Measurements from ENCODE around the gene ADCY4.

The ADCY4 gene

GRCh38 chr14:24292118-24292807, 42.6 kb downstream of the ADCY4 start:
- WGBS, 2 donors (ENCODE audit: extremely low coverage in 2 of 2, insufficient read length in 2 of 2, insufficient replicate concordance in 1 of 2): no CpG with 5 or more reads among the region's 11 CpGs
- no peaks in the 10 kb centered on the region for H3K79me1 ChIP-seq (ENCODE audit: low read depth, low read length)
- H4K91ac ChIP-seq (ENCODE audit: low read depth, low read length, poor library complexity): no peak overlapping the region
- H2BK120ac ChIP-seq (ENCODE audit: low read depth, low read length): no peak overlapping the region
- H3K9ac ChIP-seq (ENCODE audit: low read depth, low read length, poor library complexity): peak overlapping the region; percentile 32
- no peaks in the 10 kb centered on the region for H3K9me3 ChIP-seq (replicated peaks in 1 of 2; ENCODE audit: control insufficient read depth in 2 of 2, insufficient read depth in 1 of 2, low read depth in 1 of 2, low read length in 2 of 2)
- no peak overlapping the region for H2BK5ac ChIP-seq (ENCODE audit: low read length)
- H2BK12ac ChIP-seq (ENCODE audit: low read length): no peak overlapping the region
- H3K4me2 ChIP-seq (ENCODE audit: insufficient read depth, low read length, poor library complexity, severe bottlenecking): no peak overlapping the region
- no peaks in the 10 kb centered on the region for H3K27me3 ChIP-seq (ENCODE audit: control insufficient read depth in 3 of 3, insufficient read depth in 3 of 3, low read depth in 1 of 3, low read length in 3 of 3)
- DNase-seq (ENCODE audit: low spot score): no peak
- no peak overlapping the region for H3K4me3 ChIP-seq (ENCODE audit: low read length in 2 of 2)
- H3K4ac ChIP-seq (ENCODE audit: low read length): no peak overlapping the region
- H3K14ac ChIP-seq (ENCODE audit: low read length): no peak overlapping the region
- peak overlapping the region; percentile 58 for H3K23ac ChIP-seq (ENCODE audit: low read depth, low read length, poor library complexity)
- no peak overlapping the region for H2AFZ ChIP-seq (ENCODE audit: low read length)
- no peak overlapping the region for H2AK5ac ChIP-seq (ENCODE audit: low read depth, low read length)
- H3K4me1 ChIP-seq (ENCODE audit: control insufficient read depth in 2 of 2, insufficient read depth in 1 of 2, low read depth in 1 of 2, low read length in 2 of 2): peaks cover 0 to 1% of the 10 kb centered on the region in 2 donors
- H3K18ac ChIP-seq (ENCODE audit: low read length): no peak overlapping the region
- H2BK15ac ChIP-seq (ENCODE audit: low read length): no peak overlapping the region
- H4K8ac ChIP-seq (ENCODE audit: low read depth, low read length): no peak overlapping the region
- H3K36me3 ChIP-seq (replicated peaks in 1 of 2; ENCODE audit: control insufficient read depth in 2 of 2, insufficient read depth in 2 of 2, low read length in 2 of 2): peaks cover 25 to 56% of the 10 kb centered on the region in 2 donors
- H3K27ac ChIP-seq (replicated peaks; ENCODE audit: low read length): no peak overlapping the region

- Histone ChIP-seq H3K4me3 (ENCODE audit: low read length in 2 of 2) (no peak overlapping the region), H2BK5ac (ENCODE audit: low read length) (peak overlapping the region; percentile 57), H2AFZ (ENCODE audit: low read length) (no peak overlapping the region), H3K23ac (ENCODE audit: low read depth, low read length, poor library complexity) (no peak overlapping the region), H3K9ac (ENCODE audit: low read depth, low read length, poor library complexity) (no peak overlapping the region), H3K79me1 (ENCODE audit: low read depth, low read length) (no peaks in the 10 kb centered on the region), H4K8ac (ENCODE audit: low read depth, low read length) (no peak overlapping the region), H3K14ac (ENCODE audit: low read length) (no peak overlapping the region), H3K4me2 (ENCODE audit: insufficient read depth, low read length, poor library complexity, severe bottlenecking) (no peak overlapping the region), H3K18ac (ENCODE audit: low read length) (no peak overlapping the region), H3K27me3 (ENCODE audit: control insufficient read depth in 3 of 3, insufficient read depth in 3 of 3, low read depth in 1 of 3, low read length in 3 of 3) (no peaks in the 10 kb centered on the region), H2BK15ac (ENCODE audit: low read length) (no peak overlapping the region), H4K91ac (ENCODE audit: low read depth, low read length, poor library complexity) (no peak overlapping the region), H3K4me1 (ENCODE audit: control insufficient read depth in 2 of 2, insufficient read depth in 1 of 2, low read depth in 1 of 2, low read length in 2 of 2) (no peaks in the 10 kb centered on the region), H3K4ac (ENCODE audit: low read length) (no peak overlapping the region), H2BK12ac (ENCODE audit: low read length) (no peak overlapping the region), H3K9me3 (replicated peaks in 1 of 2; ENCODE audit: control insufficient read depth in 2 of 2, insufficient read depth in 1 of 2, low read depth in 1 of 2, low read length in 2 of 2) (no peaks in the 10 kb centered on the region), H2AK5ac (ENCODE audit: low read depth, low read length) (no peak overlapping the region), H3K36me3 (replicated peaks in 1 of 2; ENCODE audit: control insufficient read depth in 2 of 2, insufficient read depth in 2 of 2, low read length in 2 of 2) (peaks cover 25 to 56% of the 10 kb centered on the region in 2 donors), H2BK120ac (ENCODE audit: low read depth, low read length) (no peak overlapping the region), H3K27ac (replicated peaks; ENCODE audit: low read length) (no peak overlapping the region)
- DNase-seq (ENCODE audit: low spot score): no peak
- WGBS, 2 donors (ENCODE audit: extremely low coverage in 2 of 2, insufficient read length in 2 of 2, insufficient replicate concordance in 1 of 2): no CpG with 5 or more reads among the region's 3 CpGs
These were observed 43.3 kb downstream of the ADCY4 start for GRCh38 chr14:24291446-24292117.

- no peak overlapping the region for H2BK120ac ChIP-seq (ENCODE audit: low read depth, low read length)
- H4K8ac ChIP-seq (ENCODE audit: low read depth, low read length): no peak overlapping the region
- H2BK15ac ChIP-seq (ENCODE audit: low read length): no peak overlapping the region
- H3K4ac ChIP-seq (ENCODE audit: low read length): no peak overlapping the region
- H2AK5ac ChIP-seq (ENCODE audit: low read depth, low read length): no peak overlapping the region
- no peaks in the 10 kb centered on the region for H3K9me3 ChIP-seq (replicated peaks in 1 of 2; ENCODE audit: control insufficient read depth in 2 of 2, insufficient read depth in 1 of 2, low read depth in 1 of 2, low read length in 2 of 2)
- peak overlapping the region; percentile 49 for H3K23ac ChIP-seq (ENCODE audit: low read depth, low read length, poor library complexity)
- H3K36me3 ChIP-seq (replicated peaks in 1 of 2; ENCODE audit: control insufficient read depth in 2 of 2, insufficient read depth in 2 of 2, low read length in 2 of 2): peaks cover 20 to 47% of the 10 kb centered on the region in 2 donors
- H3K27me3 ChIP-seq (ENCODE audit: control insufficient read depth in 3 of 3, insufficient read depth in 3 of 3, low read depth in 1 of 3, low read length in 3 of 3): no peaks in the 10 kb centered on the region
- no peaks in the 10 kb centered on the region for H3K79me1 ChIP-seq (ENCODE audit: low read depth, low read length)
- H2AFZ ChIP-seq (ENCODE audit: low read length): no peak overlapping the region
- H2BK12ac ChIP-seq (ENCODE audit: low read length): no peak overlapping the region
- no peak overlapping the region for H4K91ac ChIP-seq (ENCODE audit: low read depth, low read length, poor library complexity)
- H3K18ac ChIP-seq (ENCODE audit: low read length): no peak overlapping the region
- H3K4me1 ChIP-seq (ENCODE audit: control insufficient read depth in 2 of 2, insufficient read depth in 1 of 2, low read depth in 1 of 2, low read length in 2 of 2): no peaks in the 10 kb centered on the region
- no peak overlapping the region for H3K4me2 ChIP-seq (ENCODE audit: insufficient read depth, low read length, poor library complexity, severe bottlenecking)
- no CpG with 5 or more reads among the region's 9 CpGs for WGBS, 2 donors (ENCODE audit: extremely low coverage in 2 of 2, insufficient read length in 2 of 2, insufficient replicate concordance in 1 of 2)
- H3K9ac ChIP-seq (ENCODE audit: low read depth, low read length, poor library complexity): no peak overlapping the region
- no peak overlapping the region for H3K27ac ChIP-seq (replicated peaks; ENCODE audit: low read length)
- no peak overlapping the region for H3K4me3 ChIP-seq (ENCODE audit: low read length in 2 of 2)
- DNase-seq (ENCODE audit: low spot score): no peak
- peak overlapping the region; percentile 57 for H2BK5ac ChIP-seq (ENCODE audit: low read length)
- no peak overlapping the region for H3K14ac ChIP-seq (ENCODE audit: low read length)
These were observed 44.1 kb downstream of the ADCY4 start for GRCh38 chr14:24290746-24291145.

- H2BK5ac ChIP-seq (ENCODE audit: low read length): no peak overlapping the region
- H3K79me1 ChIP-seq (ENCODE audit: low read depth, low read length): no peaks in the 10 kb centered on the region
- H3K9ac ChIP-seq (ENCODE audit: low read depth, low read length, poor library complexity): no peak overlapping the region
- no peak overlapping the region for H3K23ac ChIP-seq (ENCODE audit: low read depth, low read length, poor library complexity)
- H3K4me1 ChIP-seq (ENCODE audit: control insufficient read depth in 2 of 2, insufficient read depth in 1 of 2, low read depth in 1 of 2, low read length in 2 of 2): peaks cover 0 to 2% of the 10 kb centered on the region in 2 donors
- no peak overlapping the region for H2AFZ ChIP-seq (ENCODE audit: low read length)
- no peak overlapping the region for H3K14ac ChIP-seq (ENCODE audit: low read length)
- no peak overlapping the region for H3K4ac ChIP-seq (ENCODE audit: low read length)
- H4K8ac ChIP-seq (ENCODE audit: low read depth, low read length): no peak overlapping the region
- H3K36me3 ChIP-seq (replicated peaks in 1 of 2; ENCODE audit: control insufficient read depth in 2 of 2, insufficient read depth in 2 of 2, low read length in 2 of 2): peaks cover 19 to 38% of the 10 kb centered on the region in 2 donors
- no peak overlapping the region for H2BK12ac ChIP-seq (ENCODE audit: low read length)
- no peak overlapping the region for H2AK5ac ChIP-seq (ENCODE audit: low read depth, low read length)
- no peak for DNase-seq (ENCODE audit: low spot score)
- no peak overlapping the region for H3K4me3 ChIP-seq (ENCODE audit: low read length in 2 of 2)
- no peak overlapping the region for H4K91ac ChIP-seq (ENCODE audit: low read depth, low read length, poor library complexity)
- no peak overlapping the region for H3K4me2 ChIP-seq (ENCODE audit: insufficient read depth, low read length, poor library complexity, severe bottlenecking)
- H2BK15ac ChIP-seq (ENCODE audit: low read length): no peak overlapping the region
- no CpG with 5 or more reads among the region's 6 CpGs for WGBS, 2 donors (ENCODE audit: extremely low coverage in 2 of 2, insufficient read length in 2 of 2, insufficient replicate concordance in 1 of 2)
- no peak overlapping the region for H3K18ac ChIP-seq (ENCODE audit: low read length)
- no peaks in the 10 kb centered on the region for H3K9me3 ChIP-seq (replicated peaks in 1 of 2; ENCODE audit: control insufficient read depth in 2 of 2, insufficient read depth in 1 of 2, low read depth in 1 of 2, low read length in 2 of 2)
- no peaks in the 10 kb centered on the region for H3K27me3 ChIP-seq (ENCODE audit: control insufficient read depth in 3 of 3, insufficient read depth in 3 of 3, low read depth in 1 of 3, low read length in 3 of 3)
- no peak overlapping the region for H3K27ac ChIP-seq (replicated peaks; ENCODE audit: low read length)
- H2BK120ac ChIP-seq (ENCODE audit: low read depth, low read length): no peak overlapping the region
These were observed 45.1 kb downstream of the ADCY4 start for GRCh38 chr14:24289649-24290280.
